HG03025 (cell line): ENCODE data around the gene MAP3K6.

ENCODE experiments used
- ATAC-seq: cut with Tn5 transposase; IDR thresholded peaks from one replicate; pipeline ENCODE4 v1.9.1; 2021; ENCODE audit warnings: mild to moderate bottlenecking, moderate library complexity; ENCODE audit not compliant: unreplicated experiment, low FRiP score

Gene MAP3K6

DNA sequence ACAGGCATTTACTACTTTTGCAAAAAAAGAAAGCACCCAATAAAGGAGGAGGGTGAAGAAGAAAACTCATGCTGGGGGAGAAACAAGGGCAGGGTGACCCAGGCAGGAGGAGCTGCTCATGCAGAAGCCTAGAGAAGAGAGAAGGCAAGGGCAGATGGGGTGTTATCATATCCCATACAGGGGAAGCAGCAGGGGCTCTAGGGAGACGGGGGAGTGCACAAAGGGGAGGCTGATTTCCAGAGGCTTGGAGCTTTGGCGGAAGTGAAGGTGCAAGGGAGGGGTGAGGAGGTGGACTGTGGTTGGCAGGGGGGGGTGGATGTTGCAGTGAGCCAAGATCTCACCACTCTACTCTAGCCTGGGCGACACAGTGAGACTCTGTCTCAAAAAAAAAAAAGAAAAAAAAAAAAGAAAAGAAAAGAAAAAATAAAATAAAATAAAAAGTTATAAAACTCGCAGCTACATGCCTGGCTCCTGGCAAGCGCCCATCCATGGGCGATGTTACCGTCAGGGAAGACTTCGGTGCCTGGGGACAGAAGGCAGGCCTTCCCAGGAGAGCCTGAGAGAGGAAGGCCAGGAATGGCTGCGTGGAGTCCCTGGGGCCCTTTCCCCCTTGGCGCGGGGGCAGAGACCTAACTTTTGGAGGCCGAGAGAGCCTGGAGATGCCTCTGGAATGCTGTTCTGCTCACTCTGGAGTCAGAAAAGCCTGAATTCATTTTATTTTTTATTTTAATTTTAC lies 11.2 kb upstream of the MAP3K6 start:
- no peak for ATAC-seq

DNA sequence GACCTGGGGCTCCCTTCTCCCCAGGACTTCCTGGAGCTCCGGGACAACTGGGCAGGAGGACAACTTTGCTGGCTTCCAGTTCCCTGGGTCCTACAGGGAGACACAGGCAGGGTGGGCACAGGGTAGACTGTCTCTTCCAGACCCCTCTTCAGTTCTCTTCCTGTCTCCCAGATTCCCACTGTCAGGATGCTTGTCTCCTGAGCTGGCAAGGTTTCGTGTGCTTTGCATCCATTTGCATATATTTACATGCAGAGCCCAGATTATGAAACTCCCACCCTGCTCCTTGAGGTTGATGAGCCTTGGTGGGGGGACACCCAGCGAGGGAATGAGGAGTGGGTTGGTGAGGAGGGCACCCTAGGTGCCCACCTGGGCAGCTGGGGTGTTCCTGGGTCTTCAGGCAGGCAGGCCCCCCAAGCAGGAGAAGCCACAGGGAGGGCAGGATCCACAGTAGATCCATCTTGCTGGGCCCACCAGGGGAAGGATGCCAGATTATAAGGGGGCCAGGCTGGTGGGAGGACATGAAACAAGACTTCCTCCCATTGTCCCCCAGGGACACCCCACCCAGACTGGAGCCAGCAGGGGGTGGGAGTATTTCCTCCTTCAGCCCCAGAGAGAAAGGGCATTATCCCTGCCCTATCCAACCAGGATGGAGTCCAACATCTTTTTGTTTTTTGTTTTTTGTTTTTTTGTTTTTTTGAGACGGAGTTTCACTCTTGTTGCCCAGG lies 7.8 kb upstream of the MAP3K6 start, which contains the start of gene FCN3:
FCN3 (minus strand) TSS at position 463 of the 725 bp plus-strand sequence; CDS start at position 457, 6 bp downstream.
- ATAC-seq, result no peak

DNA sequence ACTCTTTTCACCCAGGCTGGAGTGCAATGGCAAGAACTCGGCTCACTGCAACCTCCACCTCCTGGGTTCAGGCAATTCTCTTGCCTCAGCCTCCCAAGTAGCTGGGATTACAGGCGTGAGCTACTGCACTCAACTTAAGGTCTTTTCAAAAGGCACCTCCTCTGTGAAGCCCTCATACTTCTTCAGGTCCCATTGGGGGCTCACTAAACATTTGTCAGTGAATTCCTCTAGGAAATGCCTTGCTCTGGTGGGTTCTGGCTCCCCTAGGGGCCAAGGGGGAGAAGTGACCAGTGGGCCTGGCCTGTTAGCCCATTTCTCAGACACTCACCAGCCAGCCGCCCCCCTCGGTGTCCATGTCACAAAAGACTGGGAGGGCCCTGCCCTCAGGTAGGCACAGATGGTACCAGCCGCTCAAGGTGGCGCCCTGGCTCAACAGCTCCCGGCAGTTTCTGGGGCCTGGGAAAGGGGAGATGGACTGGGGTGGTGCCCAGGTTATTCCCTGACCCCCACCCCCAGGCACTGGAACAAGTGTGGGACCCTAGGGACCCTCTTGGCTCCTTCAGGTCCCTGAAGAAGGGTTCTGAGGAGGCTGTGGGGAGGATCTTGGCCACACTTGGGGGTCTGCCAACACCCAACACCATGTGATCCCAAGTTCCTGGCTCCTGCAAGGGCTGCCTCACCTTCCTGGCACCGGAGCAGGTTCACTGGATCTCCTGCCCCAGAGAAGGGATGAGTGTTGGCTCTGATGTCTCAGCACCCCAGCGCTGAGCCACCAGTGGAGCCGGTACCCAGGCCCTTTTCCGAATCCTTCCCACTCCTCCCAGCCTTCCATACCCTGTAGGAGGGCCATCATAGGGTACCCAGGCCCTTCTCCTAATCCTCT lies 6.3 kb upstream of the MAP3K6 start:
- no peak for ATAC-seq

DNA sequence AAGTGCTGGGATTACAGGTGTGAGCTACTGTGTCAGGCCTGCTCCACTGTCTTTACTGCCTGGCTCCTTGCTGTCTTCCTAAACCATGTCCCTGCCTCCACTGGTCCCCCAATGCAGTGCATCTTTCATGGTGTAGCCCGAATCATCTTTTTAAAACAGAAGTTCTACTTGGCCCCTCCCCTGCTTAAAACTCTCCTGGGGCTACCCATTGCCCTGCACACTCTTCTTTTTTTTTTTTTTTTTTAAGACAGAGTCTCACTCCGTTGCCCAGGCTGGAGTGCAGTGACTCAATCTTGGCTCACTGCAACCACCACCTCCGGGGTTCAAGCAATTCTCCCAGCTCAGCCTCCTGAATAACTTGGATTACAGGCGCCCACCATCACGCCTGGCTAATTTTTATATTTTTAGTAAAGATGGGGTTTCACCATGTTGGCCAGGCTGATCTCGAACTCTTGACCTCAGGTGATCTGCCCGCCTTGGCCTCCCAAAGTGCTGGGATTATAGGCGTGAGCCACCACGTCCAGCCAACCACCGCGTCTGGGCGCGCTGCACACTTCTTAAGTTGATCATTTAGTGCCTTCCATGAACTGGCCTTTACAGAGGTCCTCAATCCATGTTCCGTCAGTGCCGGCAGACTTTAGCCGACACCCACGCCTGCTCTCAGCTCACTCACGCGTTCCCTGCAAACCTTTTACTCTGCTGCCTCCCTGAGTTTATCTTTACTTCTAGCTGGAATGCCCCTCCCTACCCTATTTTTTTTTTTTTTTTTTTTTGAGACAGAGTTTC lies 5.5 kb upstream of the MAP3K6 start:
- no peak for ATAC-seq

DNA sequence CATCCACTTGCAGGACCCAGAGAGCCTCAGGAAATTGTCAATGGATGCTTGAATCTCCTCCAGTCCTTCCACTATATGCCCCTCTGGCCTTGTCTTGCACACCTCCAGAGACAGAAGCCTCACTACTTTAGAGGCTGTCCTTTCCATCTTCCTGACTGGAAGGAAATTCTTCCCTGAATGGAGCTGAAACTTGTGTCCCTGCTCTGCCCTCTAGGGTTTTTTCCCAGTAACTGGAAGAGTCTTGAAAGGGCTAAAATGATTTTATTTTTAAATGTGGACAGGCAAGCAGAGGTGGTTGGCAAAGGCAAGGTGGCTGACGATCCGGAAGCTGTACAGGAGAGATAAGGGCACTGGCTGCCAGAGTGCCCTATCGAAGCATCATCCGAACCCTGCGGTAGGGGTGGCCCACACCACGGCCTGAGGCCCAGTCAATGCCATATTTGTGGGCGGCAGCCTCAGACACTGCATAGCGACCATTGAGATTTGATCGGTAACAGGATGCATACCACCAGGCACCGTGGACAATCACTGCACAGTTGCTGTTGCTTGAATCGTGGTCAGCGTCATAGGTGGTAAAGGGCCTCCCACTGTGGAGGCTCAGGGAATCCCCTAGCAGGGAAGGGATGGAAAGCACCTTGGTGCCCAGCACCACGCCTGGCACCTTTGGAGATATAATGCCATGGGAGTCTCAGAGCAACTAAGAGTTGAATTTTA lies 2.3 kb upstream of the MAP3K6 start:
- ATAC-seq, result no peak

DNA sequence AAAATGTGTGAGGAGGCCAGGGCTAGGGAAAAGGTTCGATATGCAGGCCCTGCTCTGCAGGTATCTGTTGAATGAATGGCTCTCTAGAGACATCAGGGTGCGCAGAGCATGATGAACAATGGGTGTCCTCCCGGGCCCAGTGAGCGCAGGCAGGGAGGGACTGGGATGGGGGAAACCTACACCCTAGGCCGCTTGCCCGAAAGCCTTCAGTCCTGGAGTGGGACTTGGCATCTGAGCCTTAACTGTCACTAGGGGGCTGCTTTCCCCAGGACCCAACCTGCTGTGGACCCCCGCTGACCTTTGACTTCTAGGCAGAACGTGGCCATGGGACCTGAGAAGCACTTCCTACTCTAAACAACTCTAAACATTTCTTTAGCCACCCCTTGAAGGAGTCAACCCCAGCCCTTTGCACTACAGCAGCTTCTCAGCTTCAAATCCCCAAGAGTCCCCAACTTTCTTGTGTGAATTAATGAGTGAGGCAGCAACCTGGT lies 444 bp upstream of the MAP3K6 start:
- ATAC-seq, result no peak

DNA sequence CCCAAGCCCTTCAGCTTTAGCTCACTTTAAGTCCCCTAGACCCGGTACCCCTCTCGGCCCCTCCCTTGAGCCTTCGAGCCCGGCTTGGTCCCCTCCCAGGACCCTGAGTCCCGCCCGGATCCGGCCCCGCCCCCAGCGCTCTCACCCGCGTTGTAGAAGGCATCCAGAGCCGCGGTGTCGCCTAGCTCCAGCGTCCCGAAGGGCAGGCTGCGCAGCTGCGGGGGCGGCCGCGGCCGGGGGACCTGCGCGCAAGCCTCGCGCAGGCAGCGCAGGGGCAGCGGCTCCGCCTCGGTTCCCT lies 699 bp downstream of the MAP3K6 start:
- ATAC-seq, result peak; percentile 20

DNA sequence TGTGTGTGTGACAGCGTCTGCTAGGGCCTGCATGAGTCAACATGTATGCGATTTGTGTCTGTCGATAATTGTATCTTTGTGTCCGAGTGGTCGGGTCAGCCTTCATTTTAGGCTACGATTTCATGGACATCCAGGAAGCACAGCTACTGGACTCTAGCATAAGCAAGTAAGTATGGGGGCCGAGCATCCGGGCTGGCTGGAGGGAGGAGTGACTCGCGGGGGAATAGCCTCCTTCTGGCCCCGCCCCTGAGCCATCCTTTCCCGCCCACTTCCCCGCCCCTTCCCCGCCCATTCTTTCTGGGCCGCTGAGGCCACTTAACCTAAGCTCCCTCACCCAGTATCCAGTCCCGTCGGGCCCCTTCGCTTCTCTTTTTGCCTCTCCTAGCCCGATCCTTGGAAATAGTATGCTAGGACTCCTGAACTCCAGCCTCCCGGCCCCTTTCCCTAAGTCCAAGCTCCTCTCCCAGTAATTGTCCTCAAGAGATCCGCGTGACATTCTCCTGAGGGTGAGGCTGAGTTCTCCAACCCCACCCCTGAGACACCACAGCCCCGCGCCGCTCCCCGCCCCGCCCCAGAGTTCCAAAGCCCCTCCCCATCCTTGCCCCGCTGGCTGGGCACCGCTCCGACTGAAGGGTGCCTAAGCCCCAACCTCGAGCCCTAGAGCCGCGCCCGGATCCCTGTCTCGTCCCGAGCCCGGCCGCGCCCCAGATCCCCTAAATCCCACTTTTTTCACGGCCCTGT lies 1.2 kb downstream of the MAP3K6 start:
- ATAC-seq, result peak; percentile 19

DNA sequence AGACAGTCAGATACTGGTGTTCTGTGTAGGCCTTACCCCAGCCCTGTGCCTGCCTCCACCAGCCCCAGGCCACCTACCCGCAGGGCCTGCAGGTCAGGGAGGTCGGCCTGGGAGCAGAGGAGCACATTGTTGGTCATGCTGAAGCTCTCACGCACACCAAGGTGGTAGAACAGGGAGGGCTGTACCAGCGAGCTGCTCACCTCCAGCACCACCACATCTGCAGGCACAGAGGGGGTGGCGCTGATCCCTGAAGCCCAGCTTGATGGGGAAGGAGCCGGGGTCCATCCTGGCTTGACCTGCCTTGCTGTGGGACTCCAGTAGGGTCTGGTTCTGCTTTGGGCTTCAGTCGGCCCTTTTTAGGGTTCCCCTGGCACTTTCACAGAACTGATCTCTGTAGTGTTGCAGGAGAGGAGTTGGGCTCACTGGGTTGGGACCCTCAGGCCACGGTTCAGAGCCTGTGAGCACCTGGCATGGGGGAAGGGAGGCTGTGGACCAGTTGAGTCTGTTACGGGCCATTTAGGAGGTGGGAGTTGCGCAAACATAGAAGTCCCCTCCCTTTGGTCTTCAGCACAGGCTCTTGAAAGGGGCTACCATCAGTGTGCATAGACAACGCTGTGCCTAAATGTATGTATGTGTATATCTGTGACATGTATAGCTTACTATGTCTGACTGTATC lies 1.9 kb downstream of the MAP3K6 start:
- no peak for ATAC-seq

DNA sequence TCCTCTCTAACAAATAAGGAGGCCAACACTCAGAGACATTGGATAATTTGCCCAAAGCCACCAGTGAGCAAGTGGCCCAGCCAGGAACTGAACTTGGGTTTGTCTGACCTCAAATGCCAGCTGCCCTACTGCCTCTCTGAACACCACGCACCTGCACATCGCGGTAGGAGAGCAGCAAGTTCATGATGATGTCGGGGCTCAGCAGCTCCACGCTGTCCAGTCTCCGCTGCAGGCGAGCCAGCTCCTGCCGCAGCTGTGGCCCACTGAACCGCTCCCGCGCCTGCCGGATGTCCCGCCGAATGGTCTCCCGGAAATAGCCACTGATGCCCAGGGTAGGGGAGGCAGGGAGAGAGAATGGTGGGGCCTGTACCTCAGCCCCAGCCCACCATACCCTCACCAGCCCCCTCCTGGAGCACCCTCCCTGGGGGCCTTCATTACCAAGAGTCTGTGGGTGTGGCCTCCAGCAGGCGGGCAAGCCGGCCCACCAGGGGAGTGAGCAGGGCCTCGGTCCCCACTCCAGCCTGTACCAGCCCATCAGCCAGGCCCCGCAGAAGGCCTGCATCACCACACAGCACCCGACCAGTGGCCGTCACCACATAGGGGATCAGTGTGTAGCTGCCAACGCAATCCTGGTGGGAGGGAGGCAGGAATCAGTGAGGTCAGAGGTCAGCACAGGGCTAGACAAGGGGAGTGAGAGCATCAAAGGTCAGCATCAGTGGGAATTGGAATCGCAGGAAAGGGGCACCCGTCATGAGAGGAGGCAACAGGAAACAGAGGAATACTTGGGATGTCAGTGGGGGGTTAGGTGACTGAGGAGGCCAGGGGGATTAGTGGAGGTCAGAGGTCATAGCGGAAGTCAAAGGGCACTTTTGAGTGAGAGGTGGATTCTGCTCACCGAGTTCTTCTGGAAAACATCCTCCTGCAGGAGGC lies 2.7 kb downstream of the MAP3K6 start:
- no peak for ATAC-seq

DNA sequence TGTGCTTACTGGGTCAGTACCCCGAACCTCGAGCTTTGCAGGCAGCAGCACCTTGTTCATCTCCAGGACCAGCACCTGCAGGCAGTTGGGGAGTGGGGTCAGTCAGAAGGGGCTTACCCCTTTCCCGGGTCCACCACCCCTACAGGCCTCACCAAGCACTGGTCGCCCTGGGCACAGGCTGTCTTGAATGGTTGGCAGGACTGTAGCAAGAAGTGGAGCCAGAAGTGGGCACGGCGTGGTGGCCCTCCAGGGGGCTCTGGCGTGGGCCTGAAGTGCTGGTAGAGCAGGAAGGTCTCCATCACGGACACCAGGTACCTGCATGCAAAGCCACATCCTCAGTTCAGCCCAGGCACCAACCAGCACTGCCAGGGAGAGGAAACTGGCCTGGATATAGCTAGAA lies 5.2 kb downstream of the MAP3K6 start:
- ATAC-seq, result no peak

DNA sequence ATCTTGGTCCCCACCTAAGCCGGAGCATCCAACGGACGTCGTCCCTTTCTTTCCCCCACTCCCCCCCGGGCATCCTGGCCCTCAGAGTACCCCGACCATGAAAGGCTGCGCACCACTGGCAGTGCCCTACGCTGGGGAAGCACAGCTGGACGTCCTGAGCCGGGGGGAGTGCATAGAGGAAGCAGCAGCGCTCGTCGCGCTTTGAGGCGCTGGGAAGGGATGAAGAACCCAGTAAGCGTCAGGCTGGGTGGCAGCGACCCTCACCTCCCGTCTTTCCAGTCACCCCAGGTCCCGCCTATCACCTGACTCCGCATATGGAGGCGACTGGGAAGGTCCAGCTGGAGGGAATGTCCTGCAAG lies 5.7 kb downstream of the MAP3K6 start:
- no peak for ATAC-seq

DNA sequence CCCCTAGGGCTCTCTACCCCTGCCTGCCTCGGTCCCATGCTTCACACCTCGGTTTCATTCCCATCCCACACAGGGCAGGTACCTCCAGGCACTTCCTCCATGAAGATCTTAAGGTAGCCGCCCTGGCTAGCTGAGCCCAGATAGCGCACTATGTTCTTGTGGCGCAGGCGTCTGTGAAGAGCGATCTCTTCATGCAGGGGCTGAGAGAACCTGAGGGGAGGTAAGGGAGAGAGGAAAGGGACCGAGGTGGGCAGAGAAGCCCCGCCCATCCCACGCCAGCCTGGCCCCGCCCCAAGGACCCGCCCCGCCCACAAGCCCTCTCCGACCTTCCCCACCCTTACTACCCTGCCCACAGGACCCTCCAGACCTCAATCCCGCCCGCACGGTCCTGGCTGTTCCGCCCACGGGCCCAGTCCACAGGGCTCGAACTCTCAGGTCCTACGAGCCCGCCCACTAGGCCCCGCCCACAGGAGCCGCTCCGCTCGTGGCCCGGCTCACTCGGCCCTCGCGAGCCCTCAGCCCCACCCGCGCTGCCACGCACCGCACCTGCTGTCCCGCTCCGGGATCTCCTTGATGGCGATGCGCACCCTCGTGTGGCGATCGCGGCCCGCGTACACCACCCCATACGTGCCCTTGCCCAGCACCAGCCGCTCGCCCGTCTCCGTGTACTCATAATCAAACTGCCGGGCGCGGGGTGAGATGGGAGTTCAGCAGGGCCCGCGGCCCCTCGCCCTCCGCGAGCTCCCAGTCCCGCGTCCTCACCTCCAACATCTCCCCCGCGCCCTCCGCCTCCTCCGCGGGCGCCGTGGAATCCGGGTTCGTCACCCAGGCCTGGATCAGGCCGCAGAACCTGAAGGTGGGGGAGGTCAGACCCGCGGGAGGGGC lies 6.4 kb downstream of the MAP3K6 start:
- no peak for ATAC-seq

DNA sequence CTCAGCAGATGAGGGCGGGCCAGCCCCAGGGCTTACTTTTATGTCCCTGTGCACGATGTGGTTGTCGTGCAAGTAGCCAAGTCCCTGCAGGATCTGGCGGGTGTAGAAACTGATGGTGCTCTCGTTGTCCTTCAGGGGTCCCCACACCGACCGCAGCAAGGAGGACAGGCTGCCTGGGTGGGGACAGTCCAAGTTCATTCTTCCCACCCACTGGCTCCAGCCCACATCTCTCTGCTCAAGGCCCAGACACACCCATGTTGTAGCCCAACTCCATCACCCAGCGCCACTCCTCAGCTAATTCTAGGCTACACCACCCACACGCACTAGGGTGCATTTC lies 7.0 kb downstream of the MAP3K6 start:
- no peak for ATAC-seq

DNA sequence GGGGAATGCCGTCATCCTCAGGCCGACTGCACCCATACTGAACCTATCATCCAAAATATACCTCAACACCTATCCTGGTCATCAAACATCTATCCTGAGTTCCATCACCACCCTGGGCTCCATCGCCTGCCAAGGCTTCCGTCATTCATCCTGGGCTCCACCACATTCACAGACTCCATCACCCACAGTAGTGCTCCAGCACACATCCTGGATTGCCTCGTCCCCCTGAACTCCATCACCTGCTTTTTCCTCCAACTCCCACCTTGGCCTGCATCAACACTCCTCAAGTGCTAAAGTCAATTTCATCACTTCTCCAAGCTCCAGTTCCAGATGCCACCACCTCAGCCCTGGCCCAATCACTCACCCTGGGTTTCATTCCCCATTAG lies 7.8 kb downstream of the MAP3K6 start:
- ATAC-seq, result no peak

DNA sequence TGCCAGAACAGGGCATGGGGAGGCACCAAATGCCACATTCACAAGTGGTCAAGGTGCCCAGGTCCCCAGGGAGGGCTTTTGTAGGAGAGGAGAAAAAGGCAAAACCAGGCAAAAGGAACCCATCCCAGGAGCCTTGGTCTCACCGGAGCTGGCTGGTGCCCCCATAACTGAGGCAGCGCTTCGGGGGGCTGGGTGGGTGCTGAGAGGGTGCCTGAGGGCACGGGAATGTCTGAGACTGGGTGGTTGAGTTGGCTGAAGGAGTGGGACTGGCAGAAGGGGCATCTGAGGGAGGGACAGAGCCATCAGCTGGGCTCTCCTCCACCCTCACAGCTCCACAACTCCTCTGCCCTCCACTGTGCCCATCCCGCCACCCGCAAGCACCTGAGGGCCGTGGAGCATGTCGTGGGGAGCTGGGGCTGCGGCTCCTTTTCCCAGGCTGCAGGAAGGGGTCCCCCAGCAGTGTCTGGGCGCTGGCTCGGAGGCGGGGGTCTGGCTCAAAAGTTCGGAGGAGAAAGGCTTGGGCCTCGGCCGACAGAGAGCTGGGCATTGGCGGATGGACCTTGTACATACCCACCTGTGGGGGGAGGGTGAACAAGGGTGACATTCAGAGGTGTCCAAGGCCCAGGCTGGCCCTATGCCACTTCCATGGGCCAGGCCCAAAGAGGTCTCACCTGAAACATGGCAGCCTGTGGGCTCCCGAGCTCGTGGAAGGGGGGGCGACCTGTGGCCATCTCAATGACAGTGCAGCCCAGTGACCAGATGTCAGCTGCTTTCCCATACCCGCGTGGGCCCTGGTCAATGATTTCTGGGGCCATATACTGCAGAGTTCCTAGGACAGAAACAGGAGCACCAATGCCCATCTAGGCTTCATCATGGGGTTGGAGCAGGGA lies 8.5 kb downstream of the MAP3K6 start:
- no peak for ATAC-seq
